Measurements from ENCODE around the gene P3H2. TPM values are rescaled to one million over a fixed set of nuclear protein-coding genes. Genes with fewer than 3 reads are reported as not detected.
A peak's percentile ranks its signal among the peaks of the same experiment; 100 is the strongest.

The P3H2 gene, protein sequence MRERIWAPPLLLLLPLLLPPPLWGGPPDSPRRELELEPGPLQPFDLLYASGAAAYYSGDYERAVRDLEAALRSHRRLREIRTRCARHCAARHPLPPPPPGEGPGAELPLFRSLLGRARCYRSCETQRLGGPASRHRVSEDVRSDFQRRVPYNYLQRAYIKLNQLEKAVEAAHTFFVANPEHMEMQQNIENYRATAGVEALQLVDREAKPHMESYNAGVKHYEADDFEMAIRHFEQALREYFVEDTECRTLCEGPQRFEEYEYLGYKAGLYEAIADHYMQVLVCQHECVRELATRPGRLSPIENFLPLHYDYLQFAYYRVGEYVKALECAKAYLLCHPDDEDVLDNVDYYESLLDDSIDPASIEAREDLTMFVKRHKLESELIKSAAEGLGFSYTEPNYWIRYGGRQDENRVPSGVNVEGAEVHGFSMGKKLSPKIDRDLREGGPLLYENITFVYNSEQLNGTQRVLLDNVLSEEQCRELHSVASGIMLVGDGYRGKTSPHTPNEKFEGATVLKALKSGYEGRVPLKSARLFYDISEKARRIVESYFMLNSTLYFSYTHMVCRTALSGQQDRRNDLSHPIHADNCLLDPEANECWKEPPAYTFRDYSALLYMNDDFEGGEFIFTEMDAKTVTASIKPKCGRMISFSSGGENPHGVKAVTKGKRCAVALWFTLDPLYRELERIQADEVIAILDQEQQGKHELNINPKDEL
- 10 to 100 TPM in 1 of 4 donors, 1 to 10 TPM in 3; 4.2 to 20.2 (median 5.7) TPM for total RNA-seq

DNA sequence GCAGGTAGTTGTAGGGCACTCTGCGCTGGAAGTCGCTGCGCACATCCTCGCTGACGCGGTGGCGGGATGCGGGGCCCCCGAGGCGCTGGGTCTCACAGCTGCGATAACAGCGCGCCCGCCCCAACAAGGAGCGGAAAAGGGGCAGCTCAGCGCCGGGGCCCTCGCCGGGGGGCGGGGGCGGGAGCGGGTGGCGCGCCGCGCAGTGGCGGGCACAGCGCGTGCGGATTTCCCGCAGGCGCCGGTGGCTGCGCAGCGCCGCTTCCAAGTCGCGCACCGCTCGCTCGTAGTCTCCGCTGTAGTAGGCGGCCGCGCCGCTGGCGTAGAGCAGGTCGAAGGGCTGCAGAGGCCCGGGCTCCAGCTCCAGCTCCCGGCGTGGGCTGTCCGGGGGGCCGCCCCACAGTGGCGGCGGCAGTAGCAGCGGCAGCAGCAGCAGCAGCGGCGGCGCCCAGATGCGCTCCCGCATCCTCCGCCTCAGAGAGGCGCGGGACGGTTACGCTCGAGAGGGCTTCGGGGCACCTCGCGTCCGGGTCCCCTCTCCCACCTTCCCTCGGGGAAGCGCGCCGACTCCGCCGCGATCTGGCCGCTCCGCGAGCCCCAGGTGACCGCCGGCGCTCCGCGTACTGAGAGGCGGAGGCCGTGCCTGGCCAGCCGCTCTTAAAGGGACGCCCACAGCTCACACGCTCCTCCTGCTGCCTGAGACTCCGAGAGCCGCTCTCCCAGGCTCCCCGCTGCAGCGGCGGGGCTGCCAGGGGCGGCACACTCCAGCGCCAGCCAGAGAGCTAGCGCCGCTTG, at the start of gene P3H2:
Gene P3H2, minus strand, starts transcription at position 629 of the 792 bp plus-strand sequence. Its CDS starts 166 bp downstream, at position 463.
- 3 to 10% methylated on average over 2 to 21 of the region's 100 CpGs for WGBS, 2 donors
- Histone ChIP-seq H3K4me1 (peaks cover 0 to 5% of the 10 kb centered on the region in 2 donors), H3K36me3 (no peaks in the 10 kb centered on the region), H3K27ac (peak within 1 kb of the TSS in 2 of 3 donors; percentile 2 to 74), H3K4me3 (replicated peaks in 1 of 3) (peak within 1 kb of the TSS in 2 of 3 donors; percentile 31 to 59), H3K9me3 (no peaks in the 10 kb centered on the region), H3K27me3 (no peaks in the 10 kb centered on the region)
- peak; percentile 85 to 89 for DNase-seq
- intact Hi-C loops (cut with DNase I): no loop called here
- peak in 4 of 6 experiments; percentile 26 to 46 (median 42) for TF ChIP-seq CTCF (IDR thresholded peaks at IDR 0.05)
- TF ChIP-seq POLR2A (IDR thresholded peaks at IDR 0.05): peak in 1 of 2 donors; percentile 30

GRCh38 chr3:190169877-190170276, 49.2 kb upstream of the P3H2 start:
- H3K4me3 ChIP-seq (replicated peaks in 1 of 3): no peak overlapping the region
- no peak overlapping the region for H3K27ac ChIP-seq
- no peak for DNase-seq
- 77 to 83% methylated on average over 2 of the region's 2 CpGs for WGBS, 2 donors
- no peaks in the 10 kb centered on the region for H3K4me1 ChIP-seq
- H3K27me3 ChIP-seq: no peaks in the 10 kb centered on the region
- no peaks in the 10 kb centered on the region for H3K9me3 ChIP-seq
- no peaks in the 10 kb centered on the region for H3K36me3 ChIP-seq
- TF ChIP-seq POLR2A (IDR thresholded peaks at IDR 0.05) (no peak), CTCF (IDR thresholded peaks at IDR 0.05) (no peak)
- intact Hi-C loops (cut with DNase I): no loop called here

DNA sequence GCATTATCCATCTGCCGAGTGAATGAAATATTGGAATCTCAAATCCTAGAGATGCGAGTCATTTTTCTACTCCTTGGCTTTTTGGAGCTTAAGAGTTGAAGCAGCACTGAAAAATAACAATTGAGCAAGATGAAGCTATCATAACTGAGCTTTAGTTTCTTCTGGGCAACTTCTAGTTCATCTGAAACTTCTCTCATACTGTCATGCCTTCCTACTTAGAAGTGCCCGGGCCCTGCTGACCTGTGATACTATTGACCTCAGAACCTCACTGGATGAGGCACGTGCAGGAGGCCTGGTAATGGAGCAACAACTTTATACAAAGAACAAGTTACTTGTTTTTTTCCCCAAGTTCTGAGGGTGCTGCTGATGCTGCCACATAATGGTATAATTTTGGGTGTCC, 48.5 kb upstream of the P3H2 start:
- DNase-seq: no peak
- H3K4me1 ChIP-seq: no peaks in the 10 kb centered on the region

DNA sequence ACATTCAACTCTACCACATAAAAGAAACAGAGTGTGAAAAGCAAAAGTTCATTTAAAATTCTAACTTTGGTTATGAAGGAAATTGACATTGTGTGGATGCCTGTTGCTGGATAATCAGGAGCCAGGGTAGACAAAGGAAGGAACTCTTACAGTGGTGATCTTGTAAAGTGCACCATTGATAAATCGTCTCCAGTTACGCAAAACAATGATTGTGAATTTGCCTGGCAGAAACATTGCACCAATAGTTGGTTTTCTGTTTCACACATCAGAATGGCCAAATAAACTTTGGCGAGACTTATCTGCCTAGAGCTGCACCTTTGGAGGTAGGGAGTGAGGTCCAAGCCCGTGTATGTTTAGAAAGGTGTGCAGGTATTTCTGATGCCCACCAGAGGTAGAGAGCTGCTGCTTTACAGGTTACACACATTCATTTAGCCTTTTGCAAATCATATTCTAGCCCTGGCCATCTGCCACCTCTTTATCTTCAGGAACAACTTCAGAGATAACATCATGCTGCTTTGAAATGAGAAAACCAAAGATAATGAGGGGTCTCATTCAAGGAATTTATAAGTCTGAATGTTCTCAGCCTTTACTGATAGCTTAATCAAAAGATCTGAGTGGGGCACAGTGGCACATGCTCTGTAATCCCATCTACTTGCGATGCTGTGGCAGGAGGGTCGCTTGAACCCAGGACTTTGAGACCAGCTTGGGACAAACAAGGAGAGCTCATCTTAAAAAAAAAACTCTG, 47.4 kb upstream of the P3H2 start:
- no peak for DNase-seq
- H3K4me1 ChIP-seq: no peaks in the 10 kb centered on the region
- intact Hi-C loops (cut with DNase I): no loop called here
- no peak overlapping the region for H3K4me3 ChIP-seq (replicated peaks in 1 of 3)
- H3K27ac ChIP-seq: no peak overlapping the region
- TF ChIP-seq POLR2A (IDR thresholded peaks at IDR 0.05) (no peak), CTCF (IDR thresholded peaks at IDR 0.05) (no peak)
- H3K36me3 ChIP-seq: no peaks in the 10 kb centered on the region
- no peaks in the 10 kb centered on the region for H3K9me3 ChIP-seq
- H3K27me3 ChIP-seq: no peaks in the 10 kb centered on the region
- 68 to 84% methylated on average over 6 of the region's 6 CpGs for WGBS, 2 donors

More for the DNA sequence above, 48.5 kb upstream of the P3H2 start:
- 81 to 82% methylated on average over 4 of the region's 4 CpGs for WGBS, 2 donors
- Histone ChIP-seq H3K27ac (no peak overlapping the region), H3K36me3 (no peaks in the 10 kb centered on the region), H3K27me3 (no peaks in the 10 kb centered on the region), H3K9me3 (no peaks in the 10 kb centered on the region), H3K4me3 (replicated peaks in 1 of 3) (no peak overlapping the region)
- intact Hi-C loops (cut with DNase I): no loop called here
- no peak for TF ChIP-seq CTCF (IDR thresholded peaks at IDR 0.05)

Data from thyroid gland (tissue), 4 donors.